HepG2 (cell line): ENCODE data around the gene NDEL1. TPM values are rescaled to one million over a fixed set of nuclear protein-coding genes. Genes with fewer than 3 reads are reported as not detected.

Experiments
- ATAC-seq: fragments of 200-7000 bp; cut with Tn5 transposase; 3 replicates; pipeline ENCODE4 v1.9.1; 2020; ENCODE audit warnings: mild to moderate bottlenecking, moderate library complexity
- BruUV-seq: library from RNA; stranded (reverse); fragments of 400-500 nt; replicated peaks from 2 replicates; lab custom pipeline; 2021; lab: Mats Ljungman, UMichigan
- CTCF ChIA-PET: fragments of 300-600 bp; formaldehyde crosslinking; extraction: SDS; loops from one replicate; lab custom pipeline; 2021; ENCODE audit warnings: low total read pairs, inconsistent platforms, low intra/inter-chr PET ratio; lab: Yijun Ruan, JAX
- POLR2A ChIA-PET: fragments of 350-600 bp; sonication (Branson Sonifier 250); formaldehyde crosslinking; loops from one replicate; lab custom pipeline; 2020; ENCODE audit warnings: antibody characterized with exemption, inconsistent platforms; lab: Yijun Ruan, JAX
- DNase-seq: peaks from one replicate; pipeline ENCODE4 v3.0.0-alpha.2; 2015; ENCODE audit warnings: low spot score
- FAIRE-seq: peaks from 3 replicates; lab custom pipeline; 2011; peaks lifted over from hg19 to GRCh38; lab: Jason Lieb, UNC
- H2AFZ ChIP-seq: one replicate; pipeline ENCODE4 v1.6.1; 2011; ENCODE audit warnings: low read length, inconsistent platforms
- H3K27ac ChIP-seq: fragments of 300-600 bp; 3 replicates; pipeline ENCODE4 v1.8.0; 2011; ENCODE audit warnings: mixed run types, mild to moderate bottlenecking, mixed read lengths, low read length, inconsistent platforms; ENCODE audit not compliant: insufficient read depth; ENCODE audit errors: extremely low read length
- H3K27me3 ChIP-seq, 2 experiments: fragments of 200-600 bp in 1 of 2; 2 replicates in 1 of 2; 3 replicates in 1 of 2; pipeline versions ENCODE4 v1.6.0 to v1.8.0; 2011; ENCODE audit warnings: low read length in 2 of 2, mild to moderate bottlenecking in 2 of 2, moderate library complexity in 2 of 2, inconsistent platforms in 1 of 2; ENCODE audit not compliant: insufficient read depth in 2 of 2, control insufficient read depth in 1 of 2
- H3K36me3 ChIP-seq, 2 experiments: fragments of 200-600 bp in 1 of 2; replicated peaks in 1 of 2; 2 replicates in 1 of 2; 3 replicates in 1 of 2; pipeline versions ENCODE4 v1.5.1 to v1.8.0; 2011; ENCODE audit warnings: low read length in 2 of 2, inconsistent platforms in 1 of 2; ENCODE audit not compliant: insufficient read depth in 2 of 2, control insufficient read depth in 1 of 2
- H3K4me1 ChIP-seq: 2 replicates; pipeline ENCODE4 v1.5.1; 2012; ENCODE audit warnings: low read length, inconsistent platforms; ENCODE audit not compliant: insufficient read depth
- H3K4me2 ChIP-seq: 2 replicates; pipeline ENCODE4 v1.6.0; 2011; ENCODE audit warnings: low read depth, low read length, inconsistent platforms
- H3K4me3 ChIP-seq, 3 experiments: fragments of 200-600 bp in 1 of 3; sonication (generic), shearing (Covaris generic) in 1 of 3; replicated peaks in 1 of 3; 2 replicates each; pipeline ENCODE4 v1.5.1; 2011 to 2016; ENCODE audit warnings: low read length in 3 of 3, inconsistent platforms in 2 of 3, low read depth in 2 of 3, mild to moderate bottlenecking in 2 of 3, control low read depth in 1 of 3, mixed read lengths in 1 of 3; ENCODE audit not compliant: insufficient read depth in 1 of 3
- H3K79me2 ChIP-seq: one replicate; pipeline ENCODE4 v1.6.1; 2011; ENCODE audit warnings: low read length, inconsistent platforms; ENCODE audit not compliant: insufficient read depth
- H3K9ac ChIP-seq: 2 replicates; pipeline ENCODE4 v1.6.0; 2011; ENCODE audit warnings: mild to moderate bottlenecking, low read depth, low read length, inconsistent platforms; ENCODE audit not compliant: insufficient read depth
- H3K9me3 ChIP-seq: 2 replicates; pipeline ENCODE4 v1.5.1; 2012; ENCODE audit warnings: mild to moderate bottlenecking, low read length
- H4K20me1 ChIP-seq: 2 replicates; pipeline ENCODE4 v1.6.0; 2011; ENCODE audit warnings: inconsistent platforms, mild to moderate bottlenecking, low read length, moderate library complexity; ENCODE audit not compliant: insufficient read depth
- FUBP1 ChIP-seq: sonication (generic); formaldehyde crosslinking; IDR thresholded peaks from 2 replicates; pipeline ENCODE4 v1.5.1; 2020; ENCODE audit warnings: missing genetic modification reagents, mild to moderate bottlenecking, borderline replicate concordance
- GMEB2 ChIP-seq: IDR thresholded peaks from 2 replicates; pipeline ENCODE4 v1.6.1; 2016; ENCODE audit warnings: missing biosample characterization, missing genetic modification reagents, low read depth
- HOXD1 ChIP-seq: sonication (generic); formaldehyde crosslinking; IDR thresholded peaks from 2 replicates; pipeline ENCODE4 v1.5.0; 2020; ENCODE audit warnings: missing genetic modification reagents
- ONECUT2 ChIP-seq: sonication (generic); formaldehyde crosslinking; IDR thresholded peaks from 2 replicates; pipeline ENCODE4 v1.4.0; 2020; ENCODE audit warnings: missing genetic modification reagents
- POLR2G ChIP-seq: fragments of 200-400 bp; formaldehyde crosslinking; IDR thresholded peaks from 2 replicates; pipeline ENCODE4 v1.6.1; 2018; ENCODE audit warnings: mild to moderate bottlenecking, low read depth, low read length, moderate library complexity
- RBAK ChIP-seq: sonication (generic); formaldehyde crosslinking; IDR thresholded peaks from 2 replicates; pipeline ENCODE4 v1.5.1; 2020; ENCODE audit warnings: mild to moderate bottlenecking, missing genetic modification reagents
- SATB2 ChIP-seq: sonication (generic); formaldehyde crosslinking; IDR thresholded peaks from 2 replicates; pipeline ENCODE4 v1.5.0; 2020; ENCODE audit warnings: missing genetic modification reagents
- ZNF407 ChIP-seq: sonication (generic); formaldehyde crosslinking; IDR thresholded peaks from one replicate; pipeline ENCODE4 v1.5.1; 2020; ENCODE audit warnings: mild to moderate bottlenecking, missing genetic modification reagents; ENCODE audit errors: not compliant biosample characterization
- WGBS: methylation state at CpG from one replicate; pipeline ENCODE4 v1.1.6; 2017; ENCODE audit warnings: low lambda C conversion rate; 5-methylcytosine and 5-hydroxymethylcytosine counted together
- in situ Hi-C: cut with HindIII; loops from 2 replicates; pipeline ENCODE4 v1.10.0; 2017; ENCODE audit warnings: low pct_unique_long_range_greater_than_20kb; ENCODE audit not compliant: extremely low pct_ligation_motif_present
- intact Hi-C: fragments of 100-400 bp; cut with micrococcal nuclease; formaldehyde crosslinking; loops from one replicate; pipeline ENCODE4 v1.10.0; 2022; ENCODE audit not compliant: unreplicated experiment
- polyA plus RNA-seq, 8 experiments: library from polyadenylated mRNA; depleted of rRNA in 3 of 8; stranded (reverse) in 7 of 8; unstranded in 1 of 8; fragments of >200 nt; fragmentation: Illumina TruSeq in 4 of 8; extraction: Trizol in 4 of 8; gene quantifications; 2 replicates each; pipeline versions ENCODE4 v1.2.1 to v1.2.3, GENCODE V29; 2011 to 2016; ENCODE audit warnings: low read depth in 4 of 8, missing spikeins in 1 of 8, mixed read lengths in 1 of 8; ENCODE audit not compliant: insufficient read depth in 1 of 8
- total RNA-seq, 5 experiments: library from RNA; depleted of rRNA; stranded (reverse); fragments of >200 nt; fragmentation: Illumina TruSeq; extraction: Trizol; gene quantifications; 2 replicates each; pipeline ENCODE4 v1.2.3, GENCODE V29; 2016; ENCODE audit warnings: low read depth in 1 of 5

The NDEL1 gene
- total and polyA plus RNA-seq, 2 of the 13 experiments (the other 11 are each of a cell fraction or from before 2014, with no cell fraction given) = 59.8 to 153 TPM

- POLR2A ChIA-PET = no interaction called here
- in situ Hi-C loops = loop anchor here (10.0 kb wide), 1 partner anchor 344 kb away; the partner anchor contains the start of gene CCDC42
Observed at GRCh38 chr17:8401107-8401506, 34.6 kb upstream of the NDEL1 start.

More at GRCh38 chr17:8401107-8401506, 34.6 kb upstream of the NDEL1 start:
- no TSS peak for BruUV-seq
- Histone ChIP-seq H3K4me1 (peaks cover 24% of the 10 kb centered on the region), H2AFZ (no peak overlapping the region), H3K36me3 (no peaks in the 10 kb centered on the region), H3K9me3 (no peaks in the 10 kb centered on the region), H3K27me3 (peaks cover 0 to 22% of the 10 kb centered on the region in 2 experiments; a peak in 3 of 5 replicates), H4K20me1 (no peaks in the 10 kb centered on the region), H3K9ac (no peak overlapping the region), H3K4me3 (no peak overlapping the region), H3K27ac (no peak overlapping the region), H3K79me2 (no peaks in the 10 kb centered on the region), H3K4me2 (no peak overlapping the region)
- FAIRE-seq (no peak), DNase-seq (no peak), ATAC-seq (no peak)
- intact Hi-C loops = no loop called here
- WGBS = 41% methylated on average over 2 of the region's 2 CpGs
- CTCF ChIA-PET = no interaction called here
- TF ChIP-seq POLR2G (no peak), HOXD1 (no peak), ZNF407 (CRISPR knock-in tag) (no peak), FUBP1 (CRISPR knock-in tag) (no peak), GMEB2 (CRISPR knock-in tag) (no peak), ONECUT2 (no peak), RBAK (CRISPR knock-in tag) (no peak), SATB2 (CRISPR knock-in tag) (no peak)
